H1 (cell line): ENCODE results near the gene CCDC13. TPM values are rescaled to one million over a fixed set of nuclear protein-coding genes. Genes with fewer than 3 reads are reported as not detected.

Experiments used
- CTCF ChIA-PET: fragments of 300-600 bp; sonication (Branson Sonifier 250); formaldehyde crosslinking; loops from one replicate; lab custom pipeline; 2021; ENCODE audit not compliant: partially characterized antibody; lab: Charles Lee
- POLR2A ChIA-PET: fragments of 300-600 bp; sonication (Branson Sonifier 250); formaldehyde crosslinking; loops from one replicate; lab custom pipeline; 2021; ENCODE audit warnings: inconsistent platforms; ENCODE audit not compliant: partially characterized antibody; lab: Charles Lee
- DNase-seq, 2 experiments: peaks; one replicate each; pipeline versions ENCODE4 v3.0.0 to v3.0.0-alpha.2; 2010 to 2022; ENCODE audit warnings: low spot score in 2 of 2, low read depth in 1 of 2, mixed read lengths in 1 of 2
- FAIRE-seq: peaks from 2 replicates; lab custom pipeline; 2011; peaks lifted over from hg19 to GRCh38; lab: Jason Lieb, UNC
- H2AFZ ChIP-seq: 2 replicates; pipeline ENCODE4 v1.8.1; 2012; ENCODE audit warnings: low read length, inconsistent platforms
- H2AK5ac ChIP-seq: 2 replicates; pipeline ENCODE4 v1.6.1; 2013; ENCODE audit warnings: low read depth, low read length
- H2BK120ac ChIP-seq: replicated peaks from 2 replicates; pipeline ENCODE3; 2013; ENCODE audit warnings: low read depth, low read length, inconsistent platforms
- H2BK12ac ChIP-seq: 2 replicates; pipeline ENCODE4 v1.6.1; 2013; ENCODE audit warnings: low read depth, low read length
- H2BK15ac ChIP-seq: 2 replicates; pipeline ENCODE4 v1.6.1; 2013; ENCODE audit warnings: low read length
- H2BK20ac ChIP-seq: 2 replicates; pipeline ENCODE4 v1.6.1; 2013; ENCODE audit warnings: low read length
- H2BK5ac ChIP-seq: 2 replicates; pipeline ENCODE4 v1.6.1; 2013; ENCODE audit warnings: low read depth, low read length
- H3K14ac ChIP-seq: 2 replicates; pipeline ENCODE4 v1.6.1; 2013; ENCODE audit warnings: inconsistent platforms; ENCODE audit not compliant: insufficient read length
- H3K18ac ChIP-seq: 2 replicates; pipeline ENCODE4 v1.6.1; 2013; ENCODE audit warnings: low read length; ENCODE audit errors: extremely low read depth
- H3K23ac ChIP-seq: 2 replicates; pipeline ENCODE4 v1.6.1; 2013; ENCODE audit warnings: inconsistent platforms; ENCODE audit not compliant: insufficient read length
- H3K23me2 ChIP-seq: 2 replicates; pipeline ENCODE4 v1.6.1; 2013; ENCODE audit warnings: low read depth, low read length
- H3K27ac ChIP-seq: 2 replicates; pipeline ENCODE4 v1.6.1; 2011; ENCODE audit warnings: low read depth, low read length, inconsistent platforms
- H3K27me3 ChIP-seq, 4 experiments: replicated peaks in 1 of 4; 1 replicate in 1 of 4; 2 replicates in 3 of 4; pipeline versions ENCODE4 v1.6.1 to v1.8.1; 2011 to 2013; ENCODE audit warnings: low read length in 3 of 4, mild to moderate bottlenecking in 3 of 4, inconsistent platforms in 2 of 4, mixed read lengths in 2 of 4, moderate library complexity in 1 of 4; ENCODE audit not compliant: control insufficient read depth in 3 of 4, insufficient read depth in 3 of 4; ENCODE audit errors: extremely low read depth in 1 of 4
- H3K36me3 ChIP-seq, 4 experiments: 2 replicates each; pipeline versions ENCODE4 v1.6.1 to v1.8.1; 2011 to 2013; ENCODE audit warnings: mild to moderate bottlenecking in 4 of 4, low read length in 3 of 4, moderate library complexity in 2 of 4, control low read depth in 1 of 4, inconsistent platforms in 1 of 4; ENCODE audit not compliant: insufficient read depth in 4 of 4, control insufficient read depth in 2 of 4
- H3K4ac ChIP-seq: replicated peaks from 2 replicates; pipeline ENCODE3; 2013; ENCODE audit warnings: low read length, low read depth, mixed read lengths, inconsistent platforms; ENCODE audit not compliant: insufficient read length
- H3K4me1 ChIP-seq, 4 experiments: replicated peaks in 1 of 4; 1 replicate in 1 of 4; 2 replicates in 3 of 4; pipeline versions ENCODE4 v1.6.1 to v1.8.1; 2011 to 2013; ENCODE audit warnings: low read length in 3 of 4, inconsistent platforms in 2 of 4, mixed read lengths in 1 of 4; ENCODE audit not compliant: insufficient read depth in 4 of 4, control insufficient read depth in 3 of 4
- H3K4me2 ChIP-seq, 2 experiments: 2 replicates each; pipeline versions ENCODE4 v1.6.1 to v1.8.1; 2011 to 2013; ENCODE audit warnings: low read depth in 2 of 2, low read length in 2 of 2, control low read depth in 1 of 2, inconsistent platforms in 1 of 2, mild to moderate bottlenecking in 1 of 2; ENCODE audit not compliant: insufficient read depth in 1 of 2
- H3K4me3 ChIP-seq, 4 experiments: fragments of 200-600, 300-600 bp in 1 of 4; sonication (generic), shearing (Covaris generic), sonication (Bioruptor Twin) in 1 of 4; 2 replicates each; pipeline versions ENCODE4 v1.5.1 to v1.8.1; 2011 to 2016; ENCODE audit warnings: low read length in 4 of 4, low read depth in 3 of 4, control low read depth in 2 of 4, inconsistent platforms in 2 of 4, mild to moderate bottlenecking in 2 of 4, mixed read lengths in 1 of 4, moderate library complexity in 1 of 4; ENCODE audit not compliant: insufficient read depth in 2 of 4; ENCODE audit errors: extremely low read depth in 1 of 4
- H3K56ac ChIP-seq: replicated peaks from 2 replicates; pipeline ENCODE3; 2013; ENCODE audit warnings: low read depth, mild to moderate bottlenecking, mixed read lengths, low read length, inconsistent platforms; ENCODE audit not compliant: insufficient read length
- H3K79me1 ChIP-seq: 2 replicates; pipeline ENCODE4 v1.6.1; 2013; ENCODE audit warnings: low read depth, low read length, control low read depth
- H3K79me2 ChIP-seq, 2 experiments: 2 replicates each; pipeline versions ENCODE4 v1.6.1 to v1.8.1; 2012 to 2013; ENCODE audit warnings: low read length in 2 of 2, mild to moderate bottlenecking in 2 of 2, inconsistent platforms in 1 of 2; ENCODE audit not compliant: insufficient read depth in 2 of 2, control insufficient read depth in 1 of 2
- H3K9ac ChIP-seq, 4 experiments: replicated peaks in 1 of 4; 1 replicate in 1 of 4; 2 replicates in 3 of 4; pipeline versions ENCODE4 v1.6.1 to v1.8.1; 2011 to 2013; ENCODE audit warnings: low read depth in 3 of 4, low read length in 3 of 4, control low read depth in 2 of 4, mild to moderate bottlenecking in 2 of 4, moderate library complexity in 2 of 4, inconsistent platforms in 1 of 4; ENCODE audit errors: extremely low read depth in 1 of 4
- H3K9me3 ChIP-seq, 2 experiments: 2 replicates each; pipeline versions ENCODE4 v1.6.1 to v1.8.1; 2012 to 2013; ENCODE audit warnings: mild to moderate bottlenecking in 2 of 2, moderate library complexity in 2 of 2, control low read depth in 1 of 2, inconsistent platforms in 1 of 2, low read depth in 1 of 2, low read length in 1 of 2, mixed read lengths in 1 of 2; ENCODE audit not compliant: insufficient read depth in 2 of 2
- H4K20me1 ChIP-seq, 2 experiments: replicated peaks in 1 of 2; 2 replicates each; pipeline versions ENCODE3 to v1.8.1; 2011 to 2013; ENCODE audit warnings: inconsistent platforms in 2 of 2, low read length in 2 of 2, mild to moderate bottlenecking in 1 of 2; ENCODE audit not compliant: insufficient read depth in 2 of 2, control insufficient read depth in 1 of 2
- H4K5ac ChIP-seq: 2 replicates; pipeline ENCODE4 v1.6.1; 2013; ENCODE audit warnings: low read length, low read depth, mixed read lengths, inconsistent platforms; ENCODE audit not compliant: insufficient read length
- H4K8ac ChIP-seq: 2 replicates; pipeline ENCODE4 v1.8.0; 2013; ENCODE audit warnings: mild to moderate bottlenecking, moderate library complexity, low read length, inconsistent platforms; ENCODE audit not compliant: insufficient read depth; ENCODE audit errors: extremely low read depth
- H4K91ac ChIP-seq: replicated peaks from 2 replicates; pipeline ENCODE3; 2013; ENCODE audit warnings: low read length, mixed read lengths, inconsistent platforms; ENCODE audit not compliant: insufficient read length
- ATF2 ChIP-seq: IDR thresholded peaks from 2 replicates; pipeline ENCODE4 v1.6.1; 2012; ENCODE audit warnings: low read length, inconsistent platforms
- ATF3 ChIP-seq: IDR thresholded peaks from 2 replicates; pipeline ENCODE4 v1.6.1; 2011; ENCODE audit warnings: low read depth, mild to moderate bottlenecking, low read length; ENCODE audit not compliant: insufficient read depth
- CREB1 ChIP-seq: IDR thresholded peaks from 2 replicates; pipeline ENCODE4 v1.6.1; 2012; ENCODE audit warnings: inconsistent platforms
- HDAC2 ChIP-seq, 2 experiments: fragments of 300-600 bp in 1 of 2; sonication (generic) in 1 of 2; IDR thresholded peaks; 2 replicates each; pipeline ENCODE4 v1.6.1; 2011 to 2012; ENCODE audit warnings: low read depth in 2 of 2, low read length in 2 of 2, mild to moderate bottlenecking in 2 of 2, moderate library complexity in 2 of 2, borderline replicate concordance in 1 of 2, inconsistent platforms in 1 of 2
- HDAC6 ChIP-seq: IDR thresholded peaks from one replicate; pipeline ENCODE4 v1.7.1; 2012; ENCODE audit warnings: low read depth, mild to moderate bottlenecking, inconsistent platforms, low read length, moderate library complexity
- POU5F1 ChIP-seq: IDR thresholded peaks from 2 replicates; pipeline ENCODE4 v1.6.1; 2011; ENCODE audit warnings: low read depth, mild to moderate bottlenecking, low read length, moderate library complexity
- RXRA ChIP-seq: IDR thresholded peaks from 2 replicates; pipeline ENCODE4 v1.6.1; 2011; ENCODE audit warnings: low read depth, mild to moderate bottlenecking, low read length, moderate library complexity; ENCODE audit not compliant: insufficient read depth
- SIX5 ChIP-seq: IDR thresholded peaks from 2 replicates; pipeline ENCODE4 v1.6.1; 2011; ENCODE audit warnings: mild to moderate bottlenecking, low read depth, low read length
- WGBS, 2 experiments: shearing (Covaris generic) in 1 of 2; methylation state at CpG; one replicate each; pipeline versions ENCODE4 v1.1.6 to v1.1.7; 2013 to 2015; ENCODE audit warnings: low lambda C conversion rate in 2 of 2, mixed read lengths in 2 of 2, inconsistent platforms in 1 of 2, low coverage in 1 of 2, missing lambda C conversion rate in 1 of 2; ENCODE audit not compliant: insufficient replicate concordance in 2 of 2, insufficient coverage in 1 of 2, insufficient read length in 1 of 2; ENCODE audit errors: extremely low coverage in 1 of 2, missing lambda C conversion rate in 1 of 2; 5-methylcytosine and 5-hydroxymethylcytosine counted together
- polyA plus RNA-seq, 7 experiments: library from polyadenylated mRNA; depleted of rRNA in 3 of 7; stranded (reverse) in 5 of 7; unstranded in 2 of 7; fragments of >200 nt in 5 of 7; fragments of 200-250 nt in 2 of 7; gene quantifications; 1 replicate in 5 of 7; 2 replicates in 1 of 7; 4 replicates in 1 of 7; pipeline versions ENCODE4 v1.2.1 to v1.2.3, GENCODE V29; 2011 to 2013; ENCODE audit warnings: missing spikeins in 2 of 7, mixed read lengths in 2 of 7
- total RNA-seq: library from RNA; stranded (reverse); fragmentation: NEBNext Ultra II Directional; extraction: Animal tissue kit (Norgen Biotek cat#: 25700); gene quantifications from 2 replicates; pipeline ENCODE4 v1.2.1, GENCODE V29; 2021

CCDC13 gene
- total and polyA plus RNA-seq, 2 of the 8 experiments (the other 6 are each of a cell fraction or from before 2014, with no cell fraction given): 0.06 TPM; not detected in 1

GRCh38 chr3:42735019-42735418 is 38.0 kb downstream of the CCDC13 start:
- 78% methylated on average over 8 of the region's 8 CpGs; no CpG with 5 or more reads in 1 of the 2 experiments for WGBS, 2 experiments
- no peaks in the 10 kb centered on the region for H3K9me3 ChIP-seq
- ChIA-PET CTCF (interaction anchor here (0.8 to 4.6 kb wide), 13 partner anchors 10 to 192 kb away, joined by 3 to 28 read pairs (median 4); partner anchors contain the start of gene ZBTB47), POLR2A (interaction anchor here (0.8 kb wide), 1 partner anchor 149 kb away, joined by 4 read pairs; no protein-coding TSS in a partner anchor)
- H2BK15ac ChIP-seq: 0 out of 2 replicates have a peak overlapping the region, but pooled peaks have one; percentile 66
- peak overlapping the region; percentile 38 for H2BK120ac ChIP-seq
- no peak for FAIRE-seq
- H4K5ac ChIP-seq: no peak overlapping the region
- no peaks in the 10 kb centered on the region for H3K23me2 ChIP-seq
- H2AFZ ChIP-seq: no peak overlapping the region
- no peak overlapping the region for H3K23ac ChIP-seq
- peak overlapping the region; percentile 62 for H3K18ac ChIP-seq
- no peak overlapping the region for H3K4ac ChIP-seq
- H3K9ac ChIP-seq: no peak overlapping the region
- peak overlapping the region; percentile 49; the same call in 1 of the 2 replicates for H2AK5ac ChIP-seq
- DNase-seq: peak in 1 of 2 experiments; percentile 48
- no peak overlapping the region; the same call in 1 of the 2 replicates for H4K8ac ChIP-seq
- no peak overlapping the region for H3K14ac ChIP-seq
- no peak overlapping the region for H3K56ac ChIP-seq
- H3K79me2 ChIP-seq: no peaks in the 10 kb centered on the region
- H3K4me1 ChIP-seq: peaks cover 0 to 33% (median 18%) of the 10 kb centered on the region in 4 experiments; a peak in 5 of 7 replicates
- H2BK20ac ChIP-seq: peak overlapping the region; percentile 100
- H3K4me3 ChIP-seq: no peak overlapping the region
- H4K91ac ChIP-seq: peak overlapping the region; percentile 94
- no peaks in the 10 kb centered on the region for H3K36me3 ChIP-seq
- H3K27me3 ChIP-seq: 0 out of 7 replicates have a peak, but pooled peaks cover 0 to 3% (median 0%) of the 10 kb centered on the region in 4 experiments
- no peak overlapping the region for H3K4me2 ChIP-seq
- H4K20me1 ChIP-seq: no peaks in the 10 kb centered on the region
- H2BK12ac ChIP-seq: peak overlapping the region; percentile 86; the same call in 1 of the 2 replicates
- H3K27ac ChIP-seq: no peak overlapping the region
- peak overlapping the region; percentile 88; the same call in 1 of the 2 replicates for H2BK5ac ChIP-seq
- no peaks in the 10 kb centered on the region for H3K79me1 ChIP-seq
- no peak for TF ChIP-seq POU5F1
- TF ChIP-seq CREB1: no peak
- TF ChIP-seq ATF3: no peak
- TF ChIP-seq HDAC6: no peak
- TF ChIP-seq RXRA: no peak
- TF ChIP-seq HDAC2 (IDR thresholded peaks at IDR 0.05; ENCODE audit: borderline replicate concordance in 1 of 2, low read depth in 2 of 2, low read length in 2 of 2): no peak
- no peak for TF ChIP-seq SIX5
- TF ChIP-seq ATF2: no peak
